HepG2 (cell line): ENCODE measurements around the gene PCDHB1. TPM values are rescaled to one million over a fixed set of nuclear protein-coding genes. Genes with fewer than 3 reads are reported as not detected.

Source experiments
- ATAC-seq: fragments of 200-7000 bp; cut with Tn5 transposase; 3 replicates; pipeline ENCODE4 v1.9.1; 2020; ENCODE audit warnings: mild to moderate bottlenecking, moderate library complexity
- BruUV-seq: library from RNA; stranded (reverse); fragments of 400-500 nt; replicated peaks from 2 replicates; lab custom pipeline; 2021; lab: Mats Ljungman, UMichigan
- CTCF ChIA-PET: fragments of 300-600 bp; formaldehyde crosslinking; extraction: SDS; loops from one replicate; lab custom pipeline; 2021; ENCODE audit warnings: low total read pairs, inconsistent platforms, low intra/inter-chr PET ratio; lab: Yijun Ruan, JAX
- POLR2A ChIA-PET: fragments of 350-600 bp; sonication (Branson Sonifier 250); formaldehyde crosslinking; loops from one replicate; lab custom pipeline; 2020; ENCODE audit warnings: antibody characterized with exemption, inconsistent platforms; lab: Yijun Ruan, JAX
- DNase-seq: peaks from one replicate; pipeline ENCODE4 v3.0.0-alpha.2; 2015; ENCODE audit warnings: low spot score
- FAIRE-seq: peaks from 3 replicates; lab custom pipeline; 2011; peaks lifted over from hg19 to GRCh38; lab: Jason Lieb, UNC
- H2AFZ ChIP-seq: one replicate; pipeline ENCODE4 v1.6.1; 2011; ENCODE audit warnings: low read length, inconsistent platforms
- H3K27ac ChIP-seq: fragments of 300-600 bp; 3 replicates; pipeline ENCODE4 v1.8.0; 2011; ENCODE audit warnings: mixed run types, mild to moderate bottlenecking, mixed read lengths, low read length, inconsistent platforms; ENCODE audit not compliant: insufficient read depth; ENCODE audit errors: extremely low read length
- H3K27me3 ChIP-seq, 2 experiments: fragments of 200-600 bp in 1 of 2; 2 replicates in 1 of 2; 3 replicates in 1 of 2; pipeline versions ENCODE4 v1.6.0 to v1.8.0; 2011; ENCODE audit warnings: low read length in 2 of 2, mild to moderate bottlenecking in 2 of 2, moderate library complexity in 2 of 2, inconsistent platforms in 1 of 2; ENCODE audit not compliant: insufficient read depth in 2 of 2, control insufficient read depth in 1 of 2
- H3K36me3 ChIP-seq, 2 experiments: fragments of 200-600 bp in 1 of 2; replicated peaks in 1 of 2; 2 replicates in 1 of 2; 3 replicates in 1 of 2; pipeline versions ENCODE4 v1.5.1 to v1.8.0; 2011; ENCODE audit warnings: low read length in 2 of 2, inconsistent platforms in 1 of 2; ENCODE audit not compliant: insufficient read depth in 2 of 2, control insufficient read depth in 1 of 2
- H3K4me1 ChIP-seq: 2 replicates; pipeline ENCODE4 v1.5.1; 2012; ENCODE audit warnings: low read length, inconsistent platforms; ENCODE audit not compliant: insufficient read depth
- H3K4me2 ChIP-seq: 2 replicates; pipeline ENCODE4 v1.6.0; 2011; ENCODE audit warnings: low read depth, low read length, inconsistent platforms
- H3K4me3 ChIP-seq, 3 experiments: fragments of 200-600 bp in 1 of 3; sonication (generic), shearing (Covaris generic) in 1 of 3; replicated peaks in 1 of 3; 2 replicates each; pipeline ENCODE4 v1.5.1; 2011 to 2016; ENCODE audit warnings: low read length in 3 of 3, inconsistent platforms in 2 of 3, low read depth in 2 of 3, mild to moderate bottlenecking in 2 of 3, control low read depth in 1 of 3, mixed read lengths in 1 of 3; ENCODE audit not compliant: insufficient read depth in 1 of 3
- H3K79me2 ChIP-seq: one replicate; pipeline ENCODE4 v1.6.1; 2011; ENCODE audit warnings: low read length, inconsistent platforms; ENCODE audit not compliant: insufficient read depth
- H3K9ac ChIP-seq: 2 replicates; pipeline ENCODE4 v1.6.0; 2011; ENCODE audit warnings: mild to moderate bottlenecking, low read depth, low read length, inconsistent platforms; ENCODE audit not compliant: insufficient read depth
- H3K9me3 ChIP-seq: 2 replicates; pipeline ENCODE4 v1.5.1; 2012; ENCODE audit warnings: mild to moderate bottlenecking, low read length
- H4K20me1 ChIP-seq: 2 replicates; pipeline ENCODE4 v1.6.0; 2011; ENCODE audit warnings: inconsistent platforms, mild to moderate bottlenecking, low read length, moderate library complexity; ENCODE audit not compliant: insufficient read depth
- ELF3 ChIP-seq: IDR thresholded peaks from 2 replicates; pipeline ENCODE4 v1.6.1; 2016; ENCODE audit warnings: missing genetic modification reagents, missing compliant biosample characterization
- NR2F1 ChIP-seq, 2 experiments: fragments of 450-650 bp in 1 of 2; formaldehyde crosslinking in 1 of 2; IDR thresholded peaks; 2 replicates each; pipeline versions ENCODE4 v1.5.0 to v1.6.1; 2016 to 2020; ENCODE audit warnings: mild to moderate bottlenecking in 1 of 2, missing compliant biosample characterization in 1 of 2, missing genetic modification reagents in 1 of 2, moderate library complexity in 1 of 2
- SMYD3 ChIP-seq: sonication (generic); formaldehyde crosslinking; IDR thresholded peaks from 2 replicates; pipeline ENCODE4 v1.8.1; 2023; ENCODE audit warnings: mild to moderate bottlenecking, missing genetic modification reagents
- ZEB1 ChIP-seq: IDR thresholded peaks from 2 replicates; pipeline ENCODE4 v1.6.1; 2012; ENCODE audit warnings: mild to moderate bottlenecking, low read depth, inconsistent platforms; ENCODE audit not compliant: insufficient replicate concordance
- ZNF772 ChIP-seq: sonication (generic); formaldehyde crosslinking; IDR thresholded peaks from 2 replicates; pipeline ENCODE4 v1.5.0; 2020; ENCODE audit warnings: mild to moderate bottlenecking, missing genetic modification reagents
- WGBS: methylation state at CpG from one replicate; pipeline ENCODE4 v1.1.6; 2017; ENCODE audit warnings: low lambda C conversion rate; 5-methylcytosine and 5-hydroxymethylcytosine counted together
- in situ Hi-C: cut with HindIII; loops from 2 replicates; pipeline ENCODE4 v1.10.0; 2017; ENCODE audit warnings: low pct_unique_long_range_greater_than_20kb; ENCODE audit not compliant: extremely low pct_ligation_motif_present
- intact Hi-C: fragments of 100-400 bp; cut with micrococcal nuclease; formaldehyde crosslinking; loops from one replicate; pipeline ENCODE4 v1.10.0; 2022; ENCODE audit not compliant: unreplicated experiment
- polyA plus RNA-seq, 8 experiments: library from polyadenylated mRNA; depleted of rRNA in 3 of 8; stranded (reverse) in 7 of 8; unstranded in 1 of 8; fragments of >200 nt; fragmentation: Illumina TruSeq in 4 of 8; extraction: Trizol in 4 of 8; gene quantifications; 2 replicates each; pipeline versions ENCODE4 v1.2.1 to v1.2.3, GENCODE V29; 2011 to 2016; ENCODE audit warnings: low read depth in 4 of 8, missing spikeins in 1 of 8, mixed read lengths in 1 of 8; ENCODE audit not compliant: insufficient read depth in 1 of 8
- total RNA-seq, 5 experiments: library from RNA; depleted of rRNA; stranded (reverse); fragments of >200 nt; fragmentation: Illumina TruSeq; extraction: Trizol; gene quantifications; 2 replicates each; pipeline ENCODE4 v1.2.3, GENCODE V29; 2016; ENCODE audit warnings: low read depth in 1 of 5
- TF ChIP-seq, protein P1 (sequence below): sonication (generic); formaldehyde crosslinking; conservative IDR thresholded peaks from 2 replicates; pipeline ENCODE4 v1.4.0; 2020; ENCODE audit warnings: mild to moderate bottlenecking, missing genetic modification reagents, moderate library complexity

The PCDHB1 gene
- total and polyA plus RNA-seq, 2 of the 13 experiments (the other 11 are each of a cell fraction or from before 2014, with no cell fraction given) = not detected

DNA sequence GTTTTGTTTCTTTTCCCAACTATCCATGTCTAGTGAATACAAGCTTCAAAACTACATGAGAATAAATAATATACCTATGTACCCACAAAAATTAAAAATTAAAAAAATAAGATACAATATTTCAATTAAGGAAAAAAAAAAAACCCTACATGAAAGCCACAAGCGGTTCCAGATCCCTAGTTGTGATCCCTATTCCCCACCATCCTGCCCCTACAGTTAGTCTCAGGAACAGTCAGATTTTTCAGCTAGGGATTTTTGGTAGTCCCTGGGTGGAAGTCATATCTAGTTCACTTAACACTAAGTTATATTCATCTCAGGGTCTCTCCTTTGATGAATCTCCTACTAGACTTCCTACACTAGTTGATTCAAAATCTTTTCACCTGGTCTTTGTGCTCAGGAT is 18.5 kb upstream of the PCDHB1 start:
- Histone ChIP-seq H3K4me3 (no peak overlapping the region), H3K4me1 (no peaks in the 10 kb centered on the region), H2AFZ (no peak overlapping the region), H3K36me3 (no peaks in the 10 kb centered on the region), H3K4me2 (no peak overlapping the region), H3K79me2 (no peaks in the 10 kb centered on the region), H3K27ac (no peak overlapping the region), H4K20me1 (no peaks in the 10 kb centered on the region), H3K9me3 (no peaks in the 10 kb centered on the region), H3K9ac (no peak overlapping the region), H3K27me3 (no peaks in the 10 kb centered on the region)
- WGBS = 33% methylated on average over 1 of the region's 1 CpG
- ChIA-PET CTCF (no interaction called here), POLR2A (no interaction called here)
- no peak for TF ChIP-seq SMYD3 (CRISPR knock-in tag)
- TF ChIP-seq NR2F1 (CRISPR knock-in tag; IDR thresholded peaks at IDR 0.05) = no peak
- no peak for TF ChIP-seq ELF3
- TF ChIP-seq, protein P1, sequence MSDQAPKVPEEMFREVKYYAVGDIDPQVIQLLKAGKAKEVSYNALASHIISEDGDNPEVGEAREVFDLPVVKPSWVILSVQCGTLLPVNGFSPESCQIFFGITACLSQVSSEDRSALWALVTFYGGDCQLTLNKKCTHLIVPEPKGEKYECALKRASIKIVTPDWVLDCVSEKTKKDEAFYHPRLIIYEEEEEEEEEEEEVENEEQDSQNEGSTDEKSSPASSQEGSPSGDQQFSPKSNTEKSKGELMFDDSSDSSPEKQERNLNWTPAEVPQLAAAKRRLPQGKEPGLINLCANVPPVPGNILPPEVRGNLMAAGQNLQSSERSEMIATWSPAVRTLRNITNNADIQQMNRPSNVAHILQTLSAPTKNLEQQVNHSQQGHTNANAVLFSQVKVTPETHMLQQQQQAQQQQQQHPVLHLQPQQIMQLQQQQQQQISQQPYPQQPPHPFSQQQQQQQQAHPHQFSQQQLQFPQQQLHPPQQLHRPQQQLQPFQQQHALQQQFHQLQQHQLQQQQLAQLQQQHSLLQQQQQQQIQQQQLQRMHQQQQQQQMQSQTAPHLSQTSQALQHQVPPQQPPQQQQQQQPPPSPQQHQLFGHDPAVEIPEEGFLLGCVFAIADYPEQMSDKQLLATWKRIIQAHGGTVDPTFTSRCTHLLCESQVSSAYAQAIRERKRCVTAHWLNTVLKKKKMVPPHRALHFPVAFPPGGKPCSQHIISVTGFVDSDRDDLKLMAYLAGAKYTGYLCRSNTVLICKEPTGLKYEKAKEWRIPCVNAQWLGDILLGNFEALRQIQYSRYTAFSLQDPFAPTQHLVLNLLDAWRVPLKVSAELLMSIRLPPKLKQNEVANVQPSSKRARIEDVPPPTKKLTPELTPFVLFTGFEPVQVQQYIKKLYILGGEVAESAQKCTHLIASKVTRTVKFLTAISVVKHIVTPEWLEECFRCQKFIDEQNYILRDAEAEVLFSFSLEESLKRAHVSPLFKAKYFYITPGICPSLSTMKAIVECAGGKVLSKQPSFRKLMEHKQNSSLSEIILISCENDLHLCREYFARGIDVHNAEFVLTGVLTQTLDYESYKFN (CRISPR knock-in tag) = no peak
- no peak for TF ChIP-seq ZEB1
- TF ChIP-seq ZNF772 (CRISPR knock-in tag) = no peak
- no peak for ATAC-seq
- intact Hi-C loops = no loop called here
- no TSS peak for BruUV-seq
- no peak for FAIRE-seq
- in situ Hi-C loops = no loop called here
- no peak for DNase-seq
